IMR-90 (cell line): ENCODE results near the gene PIK3CB. TPM values are rescaled to one million over a fixed set of nuclear protein-coding genes. Genes with fewer than 3 reads are reported as not detected.

Experiments used
- ATAC-seq: fragments of 200-7000 bp; cut with Tn5 transposase; 2 replicates; pipeline ENCODE4 v1.9.1; 2020; ENCODE audit warnings: low read depth, mild to moderate bottlenecking, moderate library complexity
- BruUV-seq: library from RNA; stranded (reverse); fragments of 400-500 nt; replicated peaks from 2 replicates; lab custom pipeline; 2021; lab: Mats Ljungman, UMichigan
- CTCF ChIA-PET: fragments of 300-600 bp; formaldehyde crosslinking; extraction: SDS; loops from one replicate; lab custom pipeline; 2021; ENCODE audit warnings: antibody characterized with exemption; lab: Yijun Ruan, JAX
- POLR2A ChIA-PET: fragments of 300-600 bp; sonication (Branson Sonifier 250); formaldehyde crosslinking; loops from one replicate; lab custom pipeline; 2022; ENCODE audit warnings: antibody characterized with exemption; ENCODE audit not compliant: unreplicated experiment; lab: Charles Lee
- DNase-seq: peaks from one replicate; pipeline ENCODE4 v3.0.0; 2013
- H2AFZ ChIP-seq: replicated peaks from 2 replicates; pipeline ENCODE3; 2013; ENCODE audit warnings: low read length, mild to moderate bottlenecking; ENCODE audit not compliant: poor library complexity
- H2AK5ac ChIP-seq: 2 replicates; pipeline ENCODE4 v1.6.1; 2013; ENCODE audit warnings: low read depth, low read length, inconsistent platforms
- H2AK9ac ChIP-seq: replicated peaks from 2 replicates; pipeline ENCODE3; 2013; ENCODE audit warnings: mild to moderate bottlenecking, low read depth, low read length, moderate library complexity; ENCODE audit not compliant: poor library complexity
- H2BK120ac ChIP-seq: 2 replicates; pipeline ENCODE4 v1.6.1; 2013; ENCODE audit warnings: low read depth, low read length, inconsistent platforms
- H2BK15ac ChIP-seq: 3 replicates; pipeline ENCODE4 v1.6.1; 2013; ENCODE audit warnings: low read depth, low read length, inconsistent platforms
- H2BK20ac ChIP-seq: 2 replicates; pipeline ENCODE4 v1.6.1; 2013; ENCODE audit warnings: low read depth, mild to moderate bottlenecking, inconsistent platforms, low read length, moderate library complexity
- H2BK5ac ChIP-seq: 2 replicates; pipeline ENCODE4 v1.6.1; 2013; ENCODE audit warnings: mild to moderate bottlenecking, low read depth, low read length, inconsistent platforms; ENCODE audit not compliant: poor library complexity, severe bottlenecking
- H3K14ac ChIP-seq: replicated peaks from 2 replicates; pipeline ENCODE4 v1.6.1; 2013; ENCODE audit warnings: low read depth, low read length, inconsistent platforms
- H3K18ac ChIP-seq: 2 replicates; pipeline ENCODE4 v1.6.1; 2013; ENCODE audit warnings: low read depth, low read length, control low read depth
- H3K23ac ChIP-seq: 2 replicates; pipeline ENCODE4 v1.6.1; 2013; ENCODE audit warnings: low read depth, low read length, inconsistent platforms
- H3K27ac ChIP-seq: 2 replicates; pipeline ENCODE4 v1.5.1; 2013; ENCODE audit warnings: mild to moderate bottlenecking, control low read depth, low read length; ENCODE audit not compliant: insufficient read depth
- H3K27me3 ChIP-seq: 2 replicates; pipeline ENCODE4 v1.6.1; 2013; ENCODE audit warnings: low read length; ENCODE audit not compliant: control insufficient read depth, insufficient read depth
- H3K36me3 ChIP-seq: 2 replicates; pipeline ENCODE4 v1.6.1; 2013; ENCODE audit warnings: low read length, mixed read lengths; ENCODE audit not compliant: control insufficient read depth, insufficient read depth
- H3K4ac ChIP-seq: 2 replicates; pipeline ENCODE4 v1.6.1; 2013; ENCODE audit warnings: low read depth, low read length, inconsistent platforms
- H3K4me1 ChIP-seq: 2 replicates; pipeline ENCODE4 v1.6.1; 2013; ENCODE audit warnings: low read length, mixed read lengths; ENCODE audit not compliant: control insufficient read depth, insufficient read depth
- H3K4me2 ChIP-seq: 2 replicates; pipeline ENCODE4 v1.6.1; 2013; ENCODE audit warnings: low read depth, mild to moderate bottlenecking, control low read depth, low read length, moderate library complexity
- H3K4me3 ChIP-seq: 2 replicates; pipeline ENCODE4 v1.5.1; 2013; ENCODE audit warnings: low read depth, mild to moderate bottlenecking, control low read depth, low read length, moderate library complexity; ENCODE audit not compliant: insufficient read depth
- H3K56ac ChIP-seq: 2 replicates; pipeline ENCODE4 v1.6.1; 2013; ENCODE audit warnings: low read length, inconsistent platforms; ENCODE audit not compliant: insufficient read depth; ENCODE audit errors: extremely low read depth
- H3K79me1 ChIP-seq, 2 experiments: 2 replicates each; pipeline ENCODE4 v1.6.1; 2013; ENCODE audit warnings: low read length in 2 of 2, inconsistent platforms in 1 of 2, low read depth in 1 of 2
- H3K9ac ChIP-seq: 2 replicates; pipeline ENCODE4 v1.6.1; 2013; ENCODE audit warnings: low read depth, low read length, control low read depth
- H3K9me1 ChIP-seq: 2 replicates; pipeline ENCODE4 v1.6.1; 2013; ENCODE audit warnings: low read length, inconsistent platforms; ENCODE audit not compliant: insufficient read depth
- H3K9me3 ChIP-seq: 2 replicates; pipeline ENCODE4 v1.6.1; 2013; ENCODE audit warnings: low read length; ENCODE audit not compliant: control insufficient read depth, insufficient read depth
- H4K20me1 ChIP-seq: 2 replicates; pipeline ENCODE4 v1.6.1; 2013; ENCODE audit warnings: low read length, inconsistent platforms; ENCODE audit not compliant: insufficient read depth
- H4K5ac ChIP-seq: 2 replicates; pipeline ENCODE4 v1.6.1; 2013; ENCODE audit warnings: mild to moderate bottlenecking, low read depth, low read length, control low read depth
- H4K8ac ChIP-seq, 2 experiments: 2 replicates each; pipeline ENCODE4 v1.6.1; 2013; ENCODE audit warnings: low read depth in 2 of 2, low read length in 2 of 2, control low read depth in 1 of 2, inconsistent platforms in 1 of 2
- H4K91ac ChIP-seq: 2 replicates; pipeline ENCODE4 v1.6.1; 2013; ENCODE audit warnings: low read depth, low read length, inconsistent platforms; ENCODE audit not compliant: insufficient read depth
- BHLHE40 ChIP-seq: fragments of 150-350 bp; IDR thresholded peaks from 2 replicates; pipeline ENCODE4 v1.6.1; 2016; ENCODE audit warnings: mild to moderate bottlenecking, low read depth, low read length
- POLR2A ChIP-seq: IDR thresholded peaks from 2 replicates; pipeline ENCODE4 v1.6.1; 2012; ENCODE audit warnings: mild to moderate bottlenecking, low read depth, low read length
- RFX5 ChIP-seq: IDR thresholded peaks from 2 replicates; pipeline ENCODE4 v1.8.0; 2012; ENCODE audit warnings: low read depth, mild to moderate bottlenecking, low read length, moderate library complexity
- SMC3 ChIP-seq: fragments of 150-350 bp; IDR thresholded peaks from 2 replicates; pipeline ENCODE4 v1.6.1; 2016; ENCODE audit warnings: low read depth, mild to moderate bottlenecking, antibody characterized with exemption, low read length, moderate library complexity
- WGBS, 2 experiments: methylation state at CpG; one replicate each; pipeline versions ENCODE4 v1.1.5 to v1.1.7; 2013; ENCODE audit warnings: missing lambda C conversion rate in 2 of 2; ENCODE audit not compliant: insufficient read length in 1 of 2; ENCODE audit errors: extremely low coverage in 2 of 2; 5-methylcytosine and 5-hydroxymethylcytosine counted together
- dilution Hi-C: fragments of 300-500 bp; cut with HindIII; formaldehyde crosslinking; loops from one replicate; pipeline ENCODE4 v1.14.3; 2018; ENCODE audit warnings: low sequenced_read_pairs; ENCODE audit not compliant: unreplicated experiment
- in situ Hi-C: fragments of 300-500 bp; cut with MboI; formaldehyde crosslinking; loops from 3 replicates; pipeline ENCODE4 v1.14.3; 2019; ENCODE audit warnings: low sequenced_read_pairs, inconsistent platforms, mixed read lengths
- intact Hi-C: fragments of 100-400 bp; cut with micrococcal nuclease; formaldehyde crosslinking; loops from 2 replicates; pipeline ENCODE4 v1.10.0; 2022
- polyA plus RNA-seq, 3 experiments: library from polyadenylated mRNA; depleted of rRNA; stranded (reverse); fragments of >200 nt; gene quantifications; 2 replicates each; pipeline ENCODE4 v1.2.3, GENCODE V29; 2012; ENCODE audit warnings: low replicate concordance in 1 of 3
- total RNA-seq: library from RNA; depleted of rRNA; stranded (reverse); fragments of >200 nt; gene quantifications from 2 replicates; pipeline ENCODE4 v1.2.3, GENCODE V29; 2012

The PIK3CB gene
- total and polyA plus RNA-seq, 2 of the 4 experiments (the other 2 are of a cell fraction): 6.3 to 6.8 TPM

- TF ChIP-seq POLR2A (no peak), RFX5 (no peak), BHLHE40 (peak; percentile 77)
Observed at GRCh38 chr3:138774529-138775253, 60.0 kb downstream of the PIK3CB start (continued).

DNA sequence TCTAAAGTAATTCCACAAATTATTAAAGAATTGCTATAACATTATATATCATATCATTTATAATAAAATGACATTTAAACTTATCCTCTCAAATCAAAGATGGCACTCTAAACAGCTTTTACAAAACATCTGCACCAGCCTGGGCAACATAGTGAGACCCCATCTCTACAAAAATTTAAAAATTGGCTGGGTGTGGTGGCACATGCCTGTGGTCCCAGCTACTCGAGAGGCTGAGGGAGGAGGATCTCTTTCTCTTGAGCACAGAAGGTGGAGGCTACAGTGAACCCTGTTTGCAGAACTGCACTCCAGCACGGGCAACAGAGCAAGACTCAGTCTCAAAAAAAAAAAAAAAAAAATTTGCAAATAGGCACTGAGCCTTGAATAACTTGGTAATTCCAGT is 63.1 kb downstream of the PIK3CB start:
- Histone ChIP-seq H3K4ac (no peak overlapping the region), H3K4me1 (peaks cover 10% of the 10 kb centered on the region), H3K18ac (no peak overlapping the region), H2AK9ac (no peak overlapping the region), H3K9me1 (peaks cover 4% of the 10 kb centered on the region), H3K9ac (no peak overlapping the region), H4K91ac (no peak overlapping the region), H3K4me2 (no peak overlapping the region), H3K27me3 (no peaks in the 10 kb centered on the region), H4K20me1 (peaks cover 4% of the 10 kb centered on the region; the same call in 1 of the 2 replicates), H2AFZ (no peak overlapping the region), H3K56ac (no peak overlapping the region), H3K79me1 (peaks cover 7 to 25% of the 10 kb centered on the region in 2 experiments), H3K23ac (no peak overlapping the region), H3K14ac (no peak overlapping the region), H3K27ac (no peak overlapping the region), H2BK20ac (no peak overlapping the region), H3K4me3 (no peak overlapping the region), H3K9me3 (peaks cover 7% of the 10 kb centered on the region; the same call in 1 of the 2 replicates), H2BK120ac (no peak overlapping the region), H3K36me3 (peaks cover 5% of the 10 kb centered on the region; the same call in 1 of the 2 replicates), H4K8ac (no peak overlapping the region), H2BK5ac (no peak overlapping the region), H2BK15ac (no peak overlapping the region), H2AK5ac (no peak overlapping the region), H4K5ac (no peak overlapping the region)
- no peak for TF ChIP-seq SMC3
- dilution Hi-C loops: no loop called here
- WGBS, 2 experiments: no CpG with 5 or more reads among the region's 2 CpGs
- ChIA-PET CTCF (interaction anchor here (0.6 to 0.7 kb wide), 2 partner anchors 152 to 173 kb away, joined by 3 read pairs; no protein-coding TSS in a partner anchor), POLR2A (no interaction called here)
- intact Hi-C loops: no loop called here
- in situ Hi-C loops: no loop called here
- no peak for DNase-seq
- no peak for ATAC-seq
- BruUV-seq: no TSS peak
